Ishikawa (cell line): Measurements from ENCODE around the gene MYO19.

ENCODE experiments used
- CEBPB ChIP-seq: IDR thresholded peaks from 2 replicates; pipeline ENCODE4 v1.6.1; 2012
- CREB1 ChIP-seq: IDR thresholded peaks from 2 replicates; pipeline ENCODE4 v1.6.1; 2012; ENCODE audit warnings: low read depth
- EP300 ChIP-seq: IDR thresholded peaks from 2 replicates; pipeline ENCODE4 v1.6.1; 2012; ENCODE audit warnings: borderline replicate concordance
- MAX ChIP-seq: IDR thresholded peaks from 2 replicates; pipeline ENCODE4 v1.6.1; 2012
- REST ChIP-seq: IDR thresholded peaks from 2 replicates; pipeline ENCODE4 v1.6.1; 2012; ENCODE audit warnings: low read depth, mild to moderate bottlenecking
- YY1 ChIP-seq: IDR thresholded peaks from 2 replicates; pipeline ENCODE4 v1.6.1; 2012; ENCODE audit warnings: low read depth
- ZBTB7A ChIP-seq: IDR thresholded peaks from 2 replicates; pipeline ENCODE4 v1.6.1; 2012; ENCODE audit warnings: low read depth

- no peak for TF ChIP-seq MAX
- no peak for TF ChIP-seq REST
- no peak for TF ChIP-seq YY1
- no peak for TF ChIP-seq CEBPB
- TF ChIP-seq ZBTB7A: no peak
- no peak for TF ChIP-seq EP300
- no peak for TF ChIP-seq CREB1
Measured at GRCh38 chr17:36494674-36495073, 40.0 kb downstream of the MYO19 start.
